CD8-positive, alpha-beta T cell (primary cell): ENCODE results near the gene MAT2A. TPM values are rescaled to one million over a fixed set of nuclear protein-coding genes. Genes with fewer than 3 reads are reported as not detected.

Experiments
- total RNA-seq, 46 experiments: library from RNA in 2 of 46; stranded (reverse) in 2 of 46; gene quantifications; one replicate each; pipeline ENCODE4 v1.2.3 and lab custom pipeline; 2021 to 2026

MAT2A gene
- total RNA-seq, 2 experiments from 2014 or later, result 105 to 107 TPM

Other genes with a start within 250 kb of the MAT2A start
- gene TGOLN2, start 211.2 kb upstream of the MAT2A start, total RNA-seq, result 100 to 1,000 TPM; 127 to 128 TPM
- 10 to 100 TPM; 19.0 to 19.6 TPM for gene RETSAT, start 184.6 kb upstream of the MAT2A start, total RNA-seq
- gene ELMOD3, start 184.4 kb upstream of the MAT2A start, total RNA-seq, result 10 to 100 TPM; 10.8 to 12.1 TPM
- 1 to 10 TPM; 2.4 to 3.6 TPM for gene CAPG, start 128.8 kb upstream of the MAT2A start, total RNA-seq
- gene SH2D6, start 120.5 kb upstream of the MAT2A start, total RNA-seq, result under 1 TPM; 0.33 to 0.44 TPM
- gene GGCX, start 22.3 kb downstream of the MAT2A start, total RNA-seq, result 10 to 100 TPM; 20.7 to 24.0 TPM
- gene VAMP8, start 38.4 kb downstream of the MAT2A start, total RNA-seq, result 10 to 100 TPM; 28.1 to 28.7 TPM
- 10 to 100 TPM; 22.7 to 23.9 TPM for gene VAMP5, start 45.3 kb downstream of the MAT2A start, total RNA-seq
- 10 to 100 TPM; 38.1 to 41.0 TPM for gene RNF181, start 56.6 kb downstream of the MAT2A start, total RNA-seq
- gene TMEM150A, start 63.5 kb downstream of the MAT2A start, total RNA-seq, result 1 to 10 TPM; 5.7 to 6.0 TPM
- 10 to 100 TPM; 23.2 to 27.9 TPM for gene C2orf68, start 72.9 kb downstream of the MAT2A start, total RNA-seq
- gene USP39, start 77.0 kb downstream of the MAT2A start, total RNA-seq, result 10 to 100 TPM; 48.4 to 48.7 TPM
- not detected for gene SFTPB, start 129.0 kb downstream of the MAT2A start, total RNA-seq
- gene GNLY, start 155.2 kb downstream of the MAT2A start, total RNA-seq, result 10 to 100 TPM; 90.8 to 92.9 TPM
- gene ATOH8, start 214.8 kb downstream of the MAT2A start, total RNA-seq, result under 1 TPM; 0.22 to 0.39 TPM